Esophagus muscularis mucosa (tissue), 4 donors: ENCODE results near the gene DEDD2. TPM values are rescaled to one million over a fixed set of nuclear protein-coding genes. Genes with fewer than 3 reads are reported as not detected.
A peak's percentile ranks its signal among the peaks of the same experiment; 100 is the strongest.

Experiments used
- DNase-seq: peaks from one replicate; pipeline ENCODE4 v3.0.0-alpha.2; 2017; ENCODE audit errors: extremely low spot score
- H3K27ac ChIP-seq, 4 donors: fragments of 200-600 bp; sonication (generic); replicated peaks in 1 of 4; 1 replicate in 3 of 4; 2 replicates in 1 of 4; pipeline ENCODE4 v1.5.1; 2016 to 2019; ENCODE audit warnings: mild to moderate bottlenecking in 1 of 4
- H3K27me3 ChIP-seq, 4 donors: fragments of 200-600 bp; sonication (generic); one replicate each; pipeline versions ENCODE4 v1.5.1 to v1.6.0; 2016 to 2019
- H3K36me3 ChIP-seq, 4 donors: fragments of 200-600 bp; sonication (generic); one replicate each; pipeline ENCODE4 v1.5.1; 2016 to 2019
- H3K4me1 ChIP-seq, 4 donors: fragments of 200-600 bp; sonication (generic); one replicate each; pipeline ENCODE4 v1.5.1; 2016 to 2019
- H3K4me3 ChIP-seq, 4 donors: fragments of 200-600 bp; sonication (generic); 1 replicate in 2 of 4; 2 replicates in 2 of 4; pipeline ENCODE4 v1.5.1; 2016 to 2019; ENCODE audit warnings: mild to moderate bottlenecking in 4 of 4, moderate library complexity in 1 of 4
- H3K9me3 ChIP-seq, 4 donors: fragments of 200-600 bp; sonication (generic); 1 replicate in 3 of 4; 2 replicates in 1 of 4; pipeline ENCODE4 v1.5.1; 2016 to 2019
- CTCF ChIP-seq, 3 experiments: fragments of 200-600 bp in 2 of 3; fragments of 450-650 bp in 1 of 3; sonication (generic) in 2 of 3; IDR thresholded peaks; one replicate each; pipeline ENCODE4 v1.5.1; 2017 to 2019; ENCODE audit warnings: antibody characterized with exemption in 3 of 3, mild to moderate bottlenecking in 2 of 3, moderate library complexity in 1 of 3
- EP300 ChIP-seq: sonication (generic); formaldehyde crosslinking; IDR thresholded peaks from one replicate; pipeline ENCODE4 v1.6.1; 2017; ENCODE audit warnings: antibody characterized with exemption
- POLR2A ChIP-seq: fragments of 450-650 bp; IDR thresholded peaks from one replicate; pipeline ENCODE4 v1.6.1; 2017; ENCODE audit warnings: antibody characterized with exemption, moderate library complexity, mild to moderate bottlenecking, low read depth
- POLR2AphosphoS5 ChIP-seq, 2 donors: sonication (generic); formaldehyde crosslinking; IDR thresholded peaks; one replicate each; pipeline ENCODE4 v1.6.1; 2017; ENCODE audit warnings: antibody characterized with exemption in 2 of 2
- WGBS: methylation state at CpG from one replicate; pipeline ENCODE4 v1.1.5; 2018; 5-methylcytosine and 5-hydroxymethylcytosine counted together
- intact Hi-C: fragments of 100-400 bp; cut with DNase I; formaldehyde crosslinking; loops from one replicate; pipeline ENCODE4 v1.15.1; 2023
- total RNA-seq, 4 donors: library from RNA; depleted of rRNA; stranded (reverse); fragments of >200 nt; gene quantifications; one replicate each; pipeline versions ENCODE4 v1.1.0 to v1.2.1, GENCODE V29; 2016

DEDD2 gene
- total RNA-seq, 4 donors from 2014 or later, result 22.0 to 42.1 (median 31.2) TPM

- H3K27ac ChIP-seq, result peak overlapping the region; percentile 100
- peaks cover 5 to 37% (median 23%) of the 10 kb centered on the region in 4 donors for H3K36me3 ChIP-seq
- intact Hi-C loops, result loop anchor here (5.0 kb wide), 1 partner anchor 48 kb away; no protein-coding TSS in a partner anchor
- H3K9me3 ChIP-seq, result no peaks in the 10 kb centered on the region
- H3K4me3 ChIP-seq, result no peak overlapping the region
- H3K27me3 ChIP-seq, result no peaks in the 10 kb centered on the region
- no peak for TF ChIP-seq EP300
- peaks cover 71 to 85% (median 77%) of the 10 kb centered on the region in 4 donors for H3K4me1 ChIP-seq
- no peak for DNase-seq
- WGBS, result 58% methylated on average over 3 of the region's 6 CpGs
Measured at GRCh38 chr19:42249769-42250168, 32.3 kb upstream of the DEDD2 start.

GRCh38 chr19:42249149-42249750 lies 31.8 kb upstream of the DEDD2 start:
- Histone ChIP-seq H3K4me3 (no peak overlapping the region), H3K36me3 (peaks cover 5 to 37% (median 23%) of the 10 kb centered on the region in 4 donors), H3K27ac (peak overlapping the region; percentile 100), H3K9me3 (no peaks in the 10 kb centered on the region), H3K27me3 (no peaks in the 10 kb centered on the region), H3K4me1 (peaks cover 72 to 86% (median 79%) of the 10 kb centered on the region in 4 donors)
- intact Hi-C loops, result loop anchor here (5.0 kb wide), 1 partner anchor 48 kb away; no protein-coding TSS in a partner anchor
- no peak for TF ChIP-seq CTCF (IDR thresholded peaks at IDR 0.05)
- TF ChIP-seq POLR2AphosphoS5 (IDR thresholded peaks at IDR 0.05), result no peak
- no peak for TF ChIP-seq EP300
- no peak for TF ChIP-seq POLR2A
- no peak for DNase-seq
- 73% methylated on average over 21 of the region's 36 CpGs for WGBS

- no peak for DNase-seq
- TF ChIP-seq POLR2A (no peak), EP300 (no peak), CTCF (IDR thresholded peaks at IDR 0.05) (no peak), POLR2AphosphoS5 (IDR thresholded peaks at IDR 0.05) (no peak)
- Histone ChIP-seq H3K4me3 (no peak overlapping the region), H3K4me1 (peaks cover 78 to 94% (median 86%) of the 10 kb centered on the region in 4 donors), H3K27ac (peak overlapping the region; percentile 100), H3K36me3 (peaks cover 5 to 37% (median 23%) of the 10 kb centered on the region in 4 donors), H3K27me3 (no peaks in the 10 kb centered on the region), H3K9me3 (no peaks in the 10 kb centered on the region)
- intact Hi-C loops, result loop anchor here (5.0 kb wide), 1 partner anchor 49 kb away; no protein-coding TSS in a partner anchor
- WGBS, result 79% methylated on average over 36 of the region's 41 CpGs
Measured at GRCh38 chr19:42248270-42249148, 31.0 kb upstream of the DEDD2 start.

- peaks cover 77 to 92% (median 84%) of the 10 kb centered on the region in 4 donors for H3K4me1 ChIP-seq
- intact Hi-C loops, result loop anchor here (2.0 to 5.0 kb wide), 2 partner anchors 31 to 50 kb away; no protein-coding TSS in a partner anchor
Measured at GRCh38 chr19:42247640-42248199, 30.2 kb upstream of the DEDD2 start.

More at GRCh38 chr19:42247640-42248199, 30.2 kb upstream of the DEDD2 start:
- no peak overlapping the region for H3K4me3 ChIP-seq
- peaks cover 5 to 37% (median 23%) of the 10 kb centered on the region in 4 donors for H3K36me3 ChIP-seq
- 90% methylated on average over 4 of the region's 6 CpGs for WGBS
- H3K27me3 ChIP-seq, result no peaks in the 10 kb centered on the region
- H3K27ac ChIP-seq, result peak overlapping the region; percentile 95 to 100 (median 100)
- TF ChIP-seq EP300, result no peak
- no peak for TF ChIP-seq CTCF (IDR thresholded peaks at IDR 0.05)
- no peak for TF ChIP-seq POLR2A
- no peaks in the 10 kb centered on the region for H3K9me3 ChIP-seq
- DNase-seq, result no peak
